Measurements from ENCODE around the gene APPBP2. TPM values are rescaled to one million over a fixed set of nuclear protein-coding genes. Genes with fewer than 3 reads are reported as not detected.

APPBP2 gene
- polyA plus RNA-seq, 1 of the 3 experiments (the other 2 are of a cell fraction) = 7.6 TPM

GRCh38 chr17:60436676-60437075 lies 89.4 kb downstream of the APPBP2 start:
- Histone ChIP-seq H3F3A (replicated peaks; ENCODE audit: insufficient read depth) (no peaks in the 10 kb centered on the region), H3K27me3 (ENCODE audit: insufficient read depth) (no peaks in the 10 kb centered on the region), H3K4me2 (no peak overlapping the region), H3K4me1 (ENCODE audit: control insufficient read depth in 1 of 2, insufficient read depth in 2 of 2, low read depth in 1 of 2, low read length in 1 of 2) (peaks cover 0 to 4% of the 10 kb centered on the region in 2 experiments; a peak in 1 of 4 replicates), H3K9me2 (no peaks in the 10 kb centered on the region), H4K20me1 (ENCODE audit: insufficient read depth) (no peaks in the 10 kb centered on the region), H3K36me3 (replicated peaks in 1 of 2; ENCODE audit: control insufficient read depth in 1 of 2, insufficient read depth in 2 of 2, low read length in 1 of 2) (no peaks in the 10 kb centered on the region), H2AFZ (ENCODE audit: low read depth) (no peak overlapping the region; the same call in 1 of the 2 replicates), H3K9me3 (no peaks in the 10 kb centered on the region), H3K9ac (no peak overlapping the region), H3K79me2 (ENCODE audit: insufficient read depth) (no peaks in the 10 kb centered on the region), H3K4me3 (ENCODE audit: low read depth in 2 of 2, low read length in 1 of 2) (no peak overlapping the region), H3K27ac (ENCODE audit: low read depth in 2 of 2, low read length in 1 of 2) (no peak overlapping the region)
- WGBS (ENCODE audit: low lambda C conversion rate) = 61% methylated on average over 5 of the region's 5 CpGs
- ChIA-PET POLR2A (no interaction called here), CTCF (interaction anchor here (0.6 to 2.2 kb wide), 19 partner anchors 9 to 352 kb away, joined by 3 to 10 read pairs (median 3); no protein-coding TSS in a partner anchor)
- no peak for DNase-seq
- no peak for TF ChIP-seq SIN3A (IDR thresholded peaks at IDR 0.05; ENCODE audit: borderline replicate concordance, low read depth, low read length)
- no peak for TF ChIP-seq SMC3 (IDR thresholded peaks at IDR 0.05; ENCODE audit: low read depth, low read length)
- TF ChIP-seq YY1 (IDR thresholded peaks at IDR 0.05; ENCODE audit: low read depth) = no peak
- no peak for TF ChIP-seq FOXM1 (IDR thresholded peaks at IDR 0.05; ENCODE audit: low read depth)
- no peak for TF ChIP-seq RCOR1 (IDR thresholded peaks at IDR 0.05; ENCODE audit: low read length)
- TF ChIP-seq RAD21 (IDR thresholded peaks at IDR 0.05; ENCODE audit: low read length) = no peak
- TF ChIP-seq TAF1 (IDR thresholded peaks at IDR 0.05; ENCODE audit: borderline replicate concordance, low read depth, low read length) = no peak
- TF ChIP-seq REST (IDR thresholded peaks at IDR 0.05; ENCODE audit: low read depth, low read length) = no peak
- no peak for TF ChIP-seq NRF1 (IDR thresholded peaks at IDR 0.05; ENCODE audit: low read depth, low read length)
- no peak for TF ChIP-seq TEAD4 (IDR thresholded peaks at IDR 0.05; ENCODE audit: borderline replicate concordance, insufficient read depth)
- no peak for TF ChIP-seq GATA2 (CRISPR knock-in tag; IDR thresholded peaks at IDR 0.05)
- TF ChIP-seq EZH2phosphoT487 (IDR thresholded peaks at IDR 0.05; ENCODE audit: borderline replicate concordance, low read depth) = no peak
